Measurements from ENCODE around the gene GULP1.

Gene GULP1

DNA sequence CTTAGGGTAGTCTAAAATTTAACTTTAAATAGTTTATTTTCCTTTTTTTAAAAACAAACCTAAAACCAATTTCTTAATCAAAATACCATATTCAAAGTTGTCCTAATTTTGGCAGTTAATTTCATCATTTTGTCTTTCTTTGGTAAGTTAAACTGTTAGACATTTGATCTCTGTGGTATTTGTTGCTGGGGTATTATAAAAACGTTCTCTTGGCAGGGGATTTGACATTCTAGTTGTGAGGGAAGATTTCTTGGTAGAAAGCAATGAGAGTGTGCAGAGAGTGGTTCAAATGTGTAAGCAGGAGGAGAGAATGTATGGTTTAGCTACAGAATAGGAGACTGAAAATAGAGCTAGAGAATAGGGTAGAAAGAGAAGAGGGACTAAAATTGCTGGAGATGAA is 14.6 kb downstream of the GULP1 start:
- Mint-ChIP-seq H3K4me3 (no peak overlapping the region), H3K27me3 (ENCODE audit: low read depth) (no peaks in the 10 kb centered on the region), H3K36me3 (ENCODE audit: low read depth) (peaks cover 6% of the 10 kb centered on the region), H3K4me1 (peaks cover 24% of the 10 kb centered on the region), H3K27ac (peak overlapping the region in 1 of 3 experiments; percentile 17), H3K9me3 (no peaks in the 10 kb centered on the region)
- TF ChIP-seq, protein P1, sequence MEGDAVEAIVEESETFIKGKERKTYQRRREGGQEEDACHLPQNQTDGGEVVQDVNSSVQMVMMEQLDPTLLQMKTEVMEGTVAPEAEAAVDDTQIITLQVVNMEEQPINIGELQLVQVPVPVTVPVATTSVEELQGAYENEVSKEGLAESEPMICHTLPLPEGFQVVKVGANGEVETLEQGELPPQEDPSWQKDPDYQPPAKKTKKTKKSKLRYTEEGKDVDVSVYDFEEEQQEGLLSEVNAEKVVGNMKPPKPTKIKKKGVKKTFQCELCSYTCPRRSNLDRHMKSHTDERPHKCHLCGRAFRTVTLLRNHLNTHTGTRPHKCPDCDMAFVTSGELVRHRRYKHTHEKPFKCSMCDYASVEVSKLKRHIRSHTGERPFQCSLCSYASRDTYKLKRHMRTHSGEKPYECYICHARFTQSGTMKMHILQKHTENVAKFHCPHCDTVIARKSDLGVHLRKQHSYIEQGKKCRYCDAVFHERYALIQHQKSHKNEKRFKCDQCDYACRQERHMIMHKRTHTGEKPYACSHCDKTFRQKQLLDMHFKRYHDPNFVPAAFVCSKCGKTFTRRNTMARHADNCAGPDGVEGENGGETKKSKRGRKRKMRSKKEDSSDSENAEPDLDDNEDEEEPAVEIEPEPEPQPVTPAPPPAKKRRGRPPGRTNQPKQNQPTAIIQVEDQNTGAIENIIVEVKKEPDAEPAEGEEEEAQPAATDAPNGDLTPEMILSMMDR (IDR thresholded peaks at IDR 0.05; ENCODE audit: unreplicated experiment in 3 of 3), result no peak

GRCh38 chr2:188307850-188308283 is 16.2 kb downstream of the GULP1 start:
- Mint-ChIP-seq H3K27me3 (ENCODE audit: low read depth) (no peaks in the 10 kb centered on the region), H3K36me3 (ENCODE audit: low read depth) (peaks cover 10% of the 10 kb centered on the region), H3K27ac (peak overlapping the region; percentile 9 to 40 (median 32)), H3K4me3 (no peak overlapping the region), H3K4me1 (peaks cover 24% of the 10 kb centered on the region), H3K9me3 (peaks cover 4% of the 10 kb centered on the region)
- TF ChIP-seq, protein P1 (IDR thresholded peaks at IDR 0.05; ENCODE audit: unreplicated experiment in 3 of 3), result no peak

DNA sequence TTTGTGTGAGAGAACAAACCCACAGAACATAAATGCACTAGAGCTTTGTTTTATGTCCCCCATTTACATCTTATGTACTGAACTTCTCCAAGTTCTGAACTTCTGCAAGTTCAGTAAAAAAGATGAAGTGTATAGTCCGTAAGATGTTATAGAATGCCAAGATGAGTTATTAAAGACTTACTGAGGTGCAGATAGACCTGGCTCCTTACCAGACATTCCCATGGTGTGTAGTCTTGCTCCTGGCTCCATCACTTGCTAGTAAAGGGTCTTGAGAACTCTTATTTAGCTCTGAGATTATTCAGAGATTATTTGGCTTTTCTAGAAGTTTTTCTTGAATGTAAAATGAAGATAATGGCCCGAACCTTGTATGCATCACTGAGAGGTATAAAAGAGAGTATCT is 16.8 kb downstream of the GULP1 start:
- Mint-ChIP-seq H3K4me1 (peaks cover 20% of the 10 kb centered on the region), H3K36me3 (ENCODE audit: low read depth) (peaks cover 16% of the 10 kb centered on the region), H3K27me3 (ENCODE audit: low read depth) (no peaks in the 10 kb centered on the region), H3K9me3 (peaks cover 10% of the 10 kb centered on the region), H3K4me3 (no peak overlapping the region), H3K27ac (peak overlapping the region; percentile 32 to 40 (median 39))
- TF ChIP-seq, protein P1 (IDR thresholded peaks at IDR 0.05; ENCODE audit: unreplicated experiment in 3 of 3), result no peak

GRCh38 chr2:188309364-188309763 is 17.7 kb downstream of the GULP1 start:
- no peak overlapping the region for H3K4me3 Mint-ChIP-seq
- peaks cover 19% of the 10 kb centered on the region for H3K36me3 Mint-ChIP-seq (ENCODE audit: low read depth)
- TF ChIP-seq, protein P1 (IDR thresholded peaks at IDR 0.05; ENCODE audit: unreplicated experiment in 3 of 3), result no peak
- H3K4me1 Mint-ChIP-seq, result peaks cover 18% of the 10 kb centered on the region
- peaks cover 12% of the 10 kb centered on the region for H3K9me3 Mint-ChIP-seq
- no peak overlapping the region for H3K27ac Mint-ChIP-seq
- no peaks in the 10 kb centered on the region for H3K27me3 Mint-ChIP-seq (ENCODE audit: low read depth)

DNA sequence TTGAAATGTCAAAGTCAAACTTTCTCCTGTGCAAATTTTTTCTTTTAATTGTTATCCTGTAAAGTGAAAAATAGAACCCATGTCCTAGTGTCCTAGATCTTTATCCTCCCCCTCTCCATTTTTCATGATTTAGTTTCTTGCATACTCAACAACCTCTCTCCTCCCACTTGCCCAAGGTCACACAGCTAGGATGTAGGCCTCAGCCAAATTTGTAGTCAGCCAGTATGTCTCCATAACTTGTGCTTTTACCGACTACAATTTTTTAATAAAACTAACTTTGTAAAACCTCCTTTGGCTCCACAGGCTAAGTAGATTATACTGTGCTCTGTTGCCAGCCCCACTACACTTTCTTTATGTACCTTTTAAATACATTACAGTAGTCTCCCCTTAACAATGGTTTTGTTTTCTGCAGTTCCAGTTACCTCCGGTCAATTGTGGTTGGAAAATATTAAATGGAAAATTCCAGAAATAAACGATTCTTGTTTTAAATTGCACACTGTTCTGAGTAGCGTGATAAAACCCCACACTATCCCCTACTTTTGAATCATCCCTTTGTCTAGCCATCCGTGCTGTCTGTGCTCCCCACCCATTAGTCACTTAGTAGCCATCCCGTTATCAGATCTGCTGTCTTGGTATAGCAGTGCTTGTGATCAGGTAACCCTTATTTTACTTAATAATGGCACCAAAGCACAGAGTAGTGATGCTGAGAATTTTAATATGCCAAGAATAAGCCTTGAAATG is 22.8 kb downstream of the GULP1 start:
- TF ChIP-seq, protein P1 (IDR thresholded peaks at IDR 0.05; ENCODE audit: unreplicated experiment in 3 of 3), result no peak
- Mint-ChIP-seq H3K36me3 (ENCODE audit: low read depth) (peaks cover 30% of the 10 kb centered on the region), H3K27ac (peak overlapping the region in 1 of 3 experiments; percentile 44), H3K27me3 (ENCODE audit: low read depth) (no peaks in the 10 kb centered on the region), H3K9me3 (peaks cover 17% of the 10 kb centered on the region), H3K4me3 (no peak overlapping the region), H3K4me1 (no peaks in the 10 kb centered on the region)

DNA sequence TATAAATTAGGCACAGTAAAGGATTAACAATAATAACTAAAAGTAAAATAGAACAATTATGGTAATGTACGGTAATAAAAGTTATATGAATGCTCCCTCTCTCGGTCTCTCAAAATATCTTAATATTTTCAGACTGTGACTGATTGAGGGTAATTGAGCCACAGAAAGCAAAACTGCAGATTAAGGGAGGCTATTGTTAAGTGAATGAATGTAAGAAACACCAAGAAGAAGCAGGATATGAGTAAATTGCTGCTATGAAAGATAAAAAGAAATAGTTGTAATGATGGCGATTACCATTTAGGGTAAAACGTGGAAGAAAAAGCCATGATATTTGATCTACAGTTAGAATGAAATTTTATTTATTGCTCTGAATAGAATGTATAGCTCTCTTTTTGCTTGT is 24.1 kb downstream of the GULP1 start:
- peaks cover 24% of the 10 kb centered on the region for H3K36me3 Mint-ChIP-seq (ENCODE audit: low read depth)
- no peak overlapping the region for H3K27ac Mint-ChIP-seq
- TF ChIP-seq, protein P1 (IDR thresholded peaks at IDR 0.05; ENCODE audit: unreplicated experiment in 3 of 3), result no peak
- H3K4me3 Mint-ChIP-seq, result no peak overlapping the region
- no peaks in the 10 kb centered on the region for H3K4me1 Mint-ChIP-seq
- no peaks in the 10 kb centered on the region for H3K27me3 Mint-ChIP-seq (ENCODE audit: low read depth)
- peaks cover 17% of the 10 kb centered on the region for H3K9me3 Mint-ChIP-seq

Measured in nephron (organoid).